ENCODE data around the gene ABHD8.

DNA sequence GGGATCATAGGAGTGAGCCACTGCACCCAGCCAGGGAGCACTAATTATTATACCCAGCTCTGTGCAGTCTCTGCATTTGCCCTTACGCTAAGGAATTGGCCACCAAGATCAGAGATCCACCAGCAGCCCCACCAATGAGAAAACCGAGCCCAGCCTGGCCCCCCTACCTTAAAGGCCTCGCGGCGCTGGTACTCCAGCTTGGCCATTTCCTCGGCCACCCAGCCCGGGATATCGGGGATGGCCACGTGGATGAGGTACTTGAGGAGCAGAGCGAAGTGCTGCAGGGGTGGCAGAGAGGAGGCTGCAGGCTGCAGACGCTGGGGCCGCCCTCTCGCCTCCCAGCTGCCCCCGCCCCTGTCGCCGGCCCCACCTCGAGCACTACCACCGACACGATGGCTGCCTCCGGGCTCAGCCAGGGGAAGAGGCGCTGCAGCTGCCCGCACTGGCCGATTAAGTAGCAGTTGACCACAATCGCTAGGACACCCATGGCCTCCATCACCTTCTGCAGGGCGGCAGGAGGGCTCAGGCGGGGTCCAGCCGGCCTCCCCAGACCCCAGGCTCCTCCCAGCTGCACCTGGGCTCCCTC lies 23.9 kb upstream of the ABHD8 start:
- TF ChIP-seq, protein P1, sequence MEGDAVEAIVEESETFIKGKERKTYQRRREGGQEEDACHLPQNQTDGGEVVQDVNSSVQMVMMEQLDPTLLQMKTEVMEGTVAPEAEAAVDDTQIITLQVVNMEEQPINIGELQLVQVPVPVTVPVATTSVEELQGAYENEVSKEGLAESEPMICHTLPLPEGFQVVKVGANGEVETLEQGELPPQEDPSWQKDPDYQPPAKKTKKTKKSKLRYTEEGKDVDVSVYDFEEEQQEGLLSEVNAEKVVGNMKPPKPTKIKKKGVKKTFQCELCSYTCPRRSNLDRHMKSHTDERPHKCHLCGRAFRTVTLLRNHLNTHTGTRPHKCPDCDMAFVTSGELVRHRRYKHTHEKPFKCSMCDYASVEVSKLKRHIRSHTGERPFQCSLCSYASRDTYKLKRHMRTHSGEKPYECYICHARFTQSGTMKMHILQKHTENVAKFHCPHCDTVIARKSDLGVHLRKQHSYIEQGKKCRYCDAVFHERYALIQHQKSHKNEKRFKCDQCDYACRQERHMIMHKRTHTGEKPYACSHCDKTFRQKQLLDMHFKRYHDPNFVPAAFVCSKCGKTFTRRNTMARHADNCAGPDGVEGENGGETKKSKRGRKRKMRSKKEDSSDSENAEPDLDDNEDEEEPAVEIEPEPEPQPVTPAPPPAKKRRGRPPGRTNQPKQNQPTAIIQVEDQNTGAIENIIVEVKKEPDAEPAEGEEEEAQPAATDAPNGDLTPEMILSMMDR (conservative IDR thresholded peaks at IDR 0.05): no peak
- TF ChIP-seq ZFX (IDR thresholded peaks at IDR 0.05): no peak

All from C4-2B (cell line).